GM21528 (cell line): ENCODE results near the gene UGT1A1.

Experiments used
- ATAC-seq: cut with Tn5 transposase; IDR thresholded peaks from one replicate; pipeline ENCODE4 v1.9.1; 2021; ENCODE audit warnings: mild to moderate bottlenecking, moderate library complexity; ENCODE audit not compliant: unreplicated experiment, low FRiP score

The UGT1A1 gene

DNA sequence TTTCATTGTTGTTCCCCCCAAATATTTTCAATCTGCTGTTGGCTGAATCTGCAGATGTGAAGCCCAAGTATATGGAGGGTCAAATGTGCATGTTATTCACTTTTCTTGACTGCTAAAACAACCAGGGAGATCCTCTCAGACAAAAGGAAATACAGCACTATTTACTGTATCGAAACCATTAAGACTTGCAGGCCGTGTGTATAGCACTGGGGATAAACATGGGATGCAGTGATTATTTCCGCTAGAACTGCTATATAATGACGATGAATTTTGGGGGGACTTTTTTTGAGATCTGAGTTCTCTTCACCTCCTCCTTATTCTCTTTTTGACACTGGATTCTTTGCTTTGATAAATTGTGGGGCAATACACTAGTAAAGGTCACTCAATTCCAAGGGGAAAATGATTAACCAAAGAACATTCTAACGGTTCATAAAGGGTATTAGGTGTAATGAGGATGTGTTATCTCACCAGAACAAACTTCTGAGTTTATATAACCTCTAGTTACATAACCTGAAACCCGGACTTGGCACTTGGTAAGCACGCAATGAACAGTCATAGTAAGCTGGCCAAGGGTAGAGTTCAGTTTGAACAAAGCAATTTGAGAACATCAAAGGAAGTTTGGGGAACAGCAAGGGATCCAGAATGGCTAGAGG, 3.5 kb upstream of the UGT1A1 start:
- no peak for ATAC-seq

GRCh38 chr2:233758141-233758540, 1.9 kb upstream of the UGT1A1 start:
- no peak for ATAC-seq

DNA sequence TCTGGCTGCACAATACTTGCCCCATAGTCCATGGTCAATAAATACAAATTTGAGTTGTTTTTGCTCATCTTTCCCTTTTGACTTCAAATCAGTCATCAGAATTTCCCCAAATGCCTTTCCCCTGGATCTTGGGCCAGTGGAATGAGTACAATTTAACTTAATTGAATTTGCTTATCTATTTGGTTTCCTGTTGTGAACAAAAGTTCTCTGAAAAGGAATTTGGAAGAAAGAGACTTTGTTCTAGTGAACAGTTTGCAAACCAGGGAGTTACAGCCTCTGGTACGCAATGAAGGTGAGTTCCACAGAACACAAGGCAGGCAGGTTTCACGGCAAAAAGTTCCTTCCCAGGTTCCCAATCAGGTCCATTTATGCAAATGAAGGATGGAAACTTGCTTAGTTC, 1.2 kb upstream of the UGT1A1 start:
- ATAC-seq = no peak

DNA sequence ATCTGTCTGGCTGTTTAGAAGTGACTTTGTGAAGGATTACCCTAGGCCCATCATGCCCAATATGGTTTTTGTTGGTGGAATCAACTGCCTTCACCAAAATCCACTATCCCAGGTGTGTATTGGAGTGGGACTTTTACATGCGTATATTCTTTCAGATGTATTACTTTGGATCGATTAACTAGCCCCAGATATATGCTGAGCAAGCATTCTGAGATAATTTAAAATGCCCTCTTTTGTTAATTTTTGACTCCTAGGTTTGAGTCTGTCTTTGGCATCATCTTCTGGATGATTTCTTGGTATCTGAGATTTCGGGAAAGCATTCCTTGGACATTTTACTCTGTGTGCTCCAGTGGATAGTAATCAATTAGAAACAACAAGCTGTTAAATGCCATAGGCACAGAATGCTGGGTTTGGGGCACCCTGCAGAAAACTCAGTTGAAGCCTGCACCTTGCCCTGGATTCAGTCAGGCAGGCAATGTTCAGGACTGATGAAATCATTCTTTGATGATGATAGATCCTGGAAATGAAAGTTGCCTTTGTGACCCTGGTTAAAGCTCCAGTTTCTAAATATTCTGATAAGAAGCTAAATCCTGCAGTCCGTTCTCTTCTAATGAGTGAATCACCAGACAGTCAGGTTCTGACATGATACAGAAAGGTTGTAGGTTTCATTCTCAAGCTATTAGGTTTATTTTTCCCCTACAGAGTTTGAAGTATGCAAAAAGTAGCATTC, 1.1 kb downstream of the UGT1A1 start:
- no peak for ATAC-seq

- ATAC-seq = no peak
Observed at GRCh38 chr2:233764264-233764663, 4.2 kb downstream of the UGT1A1 start.

GRCh38 chr2:233764761-233765160, 4.7 kb downstream of the UGT1A1 start:
- ATAC-seq = no peak

GRCh38 chr2:233766416-233766815, 6.3 kb downstream of the UGT1A1 start:
- no peak for ATAC-seq

GRCh38 chr2:233768076-233768475, 8.0 kb downstream of the UGT1A1 start:
- no peak for ATAC-seq

- ATAC-seq = no peak
Observed at GRCh38 chr2:233769260-233769659, 9.2 kb downstream of the UGT1A1 start.

- no peak for ATAC-seq
Observed at GRCh38 chr2:233772153-233772552, 12.1 kb downstream of the UGT1A1 start.

- no peak for ATAC-seq
Observed at GRCh38 chr2:233772583-233772982, 12.5 kb downstream of the UGT1A1 start.

DNA sequence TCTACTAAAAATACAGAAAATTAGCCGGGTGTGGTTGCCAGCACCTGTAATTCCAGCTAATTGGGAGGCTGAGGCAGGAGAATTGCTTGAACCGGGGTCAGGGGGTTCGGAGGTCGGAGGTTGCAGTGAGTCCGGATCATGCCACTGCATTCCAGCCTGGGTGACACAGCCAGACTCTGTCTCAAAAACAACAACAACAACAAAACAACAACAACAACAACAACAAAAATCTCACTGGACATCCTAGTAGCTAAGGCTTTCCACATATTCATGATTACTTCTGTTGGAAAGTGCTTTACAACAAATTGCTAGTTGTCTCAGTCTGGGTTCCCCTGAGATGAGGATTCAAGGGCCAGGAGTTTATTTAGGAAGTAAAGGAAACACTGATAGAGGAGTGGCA, 13.8 kb downstream of the UGT1A1 start:
- no peak for ATAC-seq

DNA sequence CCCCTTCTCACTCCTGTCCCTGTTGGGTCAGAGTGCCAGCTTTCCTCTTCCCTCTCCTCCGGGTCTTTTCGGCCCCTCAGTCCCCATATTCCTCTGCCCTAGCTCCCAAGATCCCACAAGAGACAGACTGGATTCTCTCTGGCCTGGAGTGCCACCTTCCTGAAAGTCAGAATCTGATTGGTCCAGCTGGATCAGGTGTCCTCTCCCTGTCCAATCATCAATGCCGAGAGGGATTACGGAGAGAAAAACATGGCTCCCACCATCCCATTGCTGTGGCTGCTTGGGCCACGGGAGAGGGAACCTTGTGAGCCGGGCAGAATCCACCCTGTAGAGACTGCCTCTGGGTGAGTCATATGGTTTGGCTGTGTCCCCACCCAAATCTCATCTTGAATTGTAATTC, 15.3 kb downstream of the UGT1A1 start:
- no peak for ATAC-seq

DNA sequence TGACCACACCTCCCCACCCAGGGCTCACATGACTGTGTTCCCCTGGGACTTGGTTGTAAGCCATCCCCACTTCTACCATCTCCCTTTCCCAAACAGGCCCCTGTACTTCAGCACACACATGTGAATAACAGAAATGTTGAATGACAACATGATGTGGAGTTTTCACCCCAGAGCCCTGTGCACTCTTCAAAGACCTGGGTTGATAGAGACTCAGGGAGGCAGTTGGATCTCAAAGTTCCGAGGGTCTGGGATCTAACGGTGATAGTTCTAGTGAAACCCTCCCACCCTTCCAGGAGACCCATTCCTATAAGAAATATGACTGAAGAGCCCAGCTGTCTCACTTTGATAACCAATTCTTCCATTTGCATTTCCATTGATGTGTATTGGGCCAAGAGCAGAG, 18.0 kb downstream of the UGT1A1 start, which contains the start of gene MROH2A:
TSS of gene MROH2A (plus strand) at position 301 of the 400 bp plus-strand sequence. CDS start 1,029 bp downstream, outside the sequence.
- no peak for ATAC-seq

GRCh38 chr2:233779722-233780121, 19.7 kb downstream of the UGT1A1 start:
- ATAC-seq = no peak

DNA sequence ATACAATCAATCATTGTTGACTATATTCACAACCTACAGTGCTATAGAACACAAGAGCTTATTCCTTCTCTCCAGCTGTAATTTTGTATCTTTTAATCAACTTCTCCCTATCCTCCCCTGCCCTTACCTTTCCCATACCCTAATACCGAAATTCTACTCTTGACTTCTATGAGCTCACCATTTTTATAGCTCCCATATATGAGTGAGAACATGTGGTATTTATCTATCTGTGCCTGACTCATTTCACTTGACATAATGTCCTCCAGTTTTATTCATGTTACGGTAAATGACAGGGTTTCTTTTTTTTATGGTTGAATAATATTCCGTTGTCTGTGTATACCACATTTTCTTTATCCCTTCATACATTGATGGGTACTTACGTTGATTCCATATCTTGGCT, 20.7 kb downstream of the UGT1A1 start:
- no peak for ATAC-seq

- no peak for ATAC-seq
Observed at GRCh38 chr2:233789554-233789953, 29.5 kb downstream of the UGT1A1 start.

DNA sequence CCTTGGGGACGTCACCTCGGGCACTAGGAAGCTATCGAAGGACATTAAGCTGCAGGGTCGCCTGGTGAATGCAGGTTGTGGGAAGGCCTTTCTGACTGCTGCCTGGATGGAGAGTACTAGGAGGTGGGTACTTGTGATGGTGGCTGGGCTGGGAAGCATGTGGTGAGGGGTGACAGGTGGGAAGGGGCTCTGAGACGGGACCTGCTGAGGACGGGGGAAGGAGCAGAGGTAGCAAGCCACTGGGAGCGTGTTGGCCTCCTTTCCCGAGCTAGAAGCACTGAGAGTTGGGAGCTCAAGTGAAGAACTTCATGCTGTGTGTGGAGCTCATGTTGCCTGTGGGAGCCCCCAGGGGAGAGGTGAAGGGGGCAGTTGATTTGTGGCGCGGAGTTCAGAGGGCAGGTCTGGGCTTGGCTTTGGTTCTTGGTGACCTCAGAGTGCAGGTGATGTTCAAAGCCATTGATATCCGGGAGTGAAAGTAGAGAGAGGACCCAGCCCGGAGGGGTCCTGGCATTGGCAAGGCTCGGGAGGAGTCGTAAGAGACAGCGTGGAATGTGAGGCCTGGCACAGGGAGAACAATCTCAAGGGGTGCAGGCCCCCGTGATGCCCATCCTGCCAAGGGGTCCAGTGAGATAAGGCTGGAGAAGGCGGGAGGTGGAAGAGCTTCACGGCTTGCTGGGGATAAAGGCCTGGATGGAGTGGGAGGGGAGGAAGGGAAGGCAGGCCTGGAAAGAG, 31.2 kb downstream of the UGT1A1 start:
- ATAC-seq = no peak

- ATAC-seq = no peak
Observed at GRCh38 chr2:233791883-233792329, 31.8 kb downstream of the UGT1A1 start.

DNA sequence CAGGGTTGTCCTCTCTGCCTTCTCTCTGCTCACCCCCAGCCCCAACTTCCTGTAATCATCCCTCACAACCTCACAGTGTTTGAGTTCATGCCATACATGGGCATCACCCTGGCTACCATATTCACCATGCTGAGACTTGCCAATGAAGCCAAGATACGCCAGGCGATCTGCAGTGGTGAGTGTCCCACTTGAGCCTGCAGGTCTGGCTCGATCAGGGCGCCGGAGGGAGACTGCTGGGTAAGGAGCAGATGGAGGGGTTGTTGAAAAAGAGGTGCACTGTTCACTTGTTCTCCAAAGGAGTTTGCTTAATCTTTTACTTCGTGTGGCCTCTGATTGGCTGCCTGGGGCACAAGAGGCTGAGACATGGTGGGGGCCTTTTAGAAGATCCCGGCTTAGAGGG, 32.6 kb downstream of the UGT1A1 start:
- ATAC-seq = no peak

DNA sequence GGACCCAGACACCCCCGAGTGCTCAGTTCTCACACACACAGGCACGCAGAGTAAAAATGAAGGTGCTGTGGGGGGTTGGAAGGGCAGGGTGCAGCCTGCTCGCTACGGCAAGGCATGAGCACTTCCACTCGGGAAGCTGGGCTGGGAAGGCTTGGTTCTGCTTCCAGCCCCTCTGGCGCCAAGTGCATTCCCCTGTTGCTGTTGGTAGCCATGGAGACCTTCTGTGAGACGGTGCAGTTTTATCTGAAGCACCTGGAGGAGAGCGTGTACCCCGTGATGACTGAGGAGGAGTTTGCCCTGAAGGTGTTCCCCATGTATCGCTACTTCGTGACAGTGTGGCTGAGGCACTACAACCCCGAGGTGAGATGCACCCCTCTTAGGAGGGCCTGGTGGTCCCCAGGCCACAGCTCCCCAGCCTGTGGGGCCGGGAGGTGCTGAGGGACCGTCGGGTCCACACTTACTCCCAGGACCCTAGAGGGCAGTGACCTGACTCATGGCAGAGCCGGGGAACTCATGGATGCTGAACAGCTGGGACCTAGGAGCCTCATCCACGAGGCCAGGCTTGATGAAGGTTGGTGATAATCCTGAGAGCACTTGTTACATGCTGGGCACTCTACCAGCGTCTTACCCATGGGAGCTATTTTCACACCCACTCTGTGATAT, 33.5 kb downstream of the UGT1A1 start:
- ATAC-seq = no peak
